Umbilical cord (tissue), 2 donors: ENCODE results near the gene HEG1. TPM values are rescaled to one million over a fixed set of nuclear protein-coding genes. Genes with fewer than 3 reads are reported as not detected.

Experiments
- DNase-seq: peaks from one replicate; pipeline ENCODE4 v3.0.0-alpha.2; 2015; ENCODE audit warnings: low spot score
- total RNA-seq: library from RNA; depleted of rRNA; stranded (reverse); fragments of >200 nt; gene quantifications from one replicate; pipeline ENCODE4 v1.2.3, GENCODE V29; 2014; ENCODE audit warnings: low replicate concordance; ENCODE audit not compliant: insufficient read depth

The HEG1 gene
- total RNA-seq, 1 donor from 2014 or later, result 33.9 TPM

DNA sequence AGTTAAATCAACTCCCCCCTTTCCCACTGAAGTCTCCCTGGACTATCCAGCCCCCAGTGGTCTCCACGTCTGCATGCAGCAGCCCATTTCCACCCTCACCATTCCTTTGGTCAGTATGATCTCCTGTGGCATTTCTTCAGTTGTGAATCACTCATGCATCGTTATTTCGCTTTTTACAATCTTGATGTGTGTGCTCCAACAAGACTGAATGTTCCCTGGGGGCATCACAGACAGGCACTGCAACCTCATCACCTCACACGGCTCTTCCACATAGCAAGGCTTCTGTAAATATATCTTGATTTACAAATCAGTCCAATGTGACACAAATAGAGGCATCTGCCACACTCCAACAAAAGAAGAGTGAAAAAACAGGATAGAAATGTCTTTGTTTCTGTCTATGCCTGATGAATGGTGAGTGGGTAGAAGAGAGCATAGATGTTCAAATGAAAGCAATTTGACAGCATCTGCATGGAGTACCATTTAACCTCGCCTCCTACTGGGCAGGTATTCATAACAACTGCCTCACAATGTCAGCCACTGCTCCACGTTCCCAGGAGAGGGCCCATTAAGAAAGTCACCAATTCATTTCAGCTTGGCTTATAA is 5.2 kb downstream of the HEG1 start:
- no peak for DNase-seq

- DNase-seq, result no peak
These were observed 7.5 kb downstream of the HEG1 start for GRCh38 chr3:125048282-125048681.

GRCh38 chr3:125045965-125046364 is 9.8 kb downstream of the HEG1 start:
- DNase-seq, result no peak

DNA sequence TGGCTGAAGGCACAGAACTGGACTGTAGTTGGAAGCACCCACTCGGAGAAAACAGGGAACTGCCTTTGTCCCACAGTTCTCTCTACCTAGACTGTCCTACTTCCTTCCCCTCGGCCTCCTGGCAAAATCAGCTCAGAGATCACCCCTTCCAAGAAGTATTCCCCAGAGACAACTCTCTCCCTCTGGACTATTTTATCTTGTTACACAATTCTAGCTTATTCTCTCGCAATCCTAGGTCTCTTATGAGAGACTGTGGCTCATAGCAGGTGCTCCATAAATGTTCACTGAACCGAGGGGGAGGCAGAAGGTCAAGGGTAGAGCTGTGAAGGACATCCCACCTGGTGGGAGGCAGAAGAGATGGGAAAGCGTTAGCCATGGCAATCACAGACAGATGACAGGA is 10.6 kb downstream of the HEG1 start:
- no peak for DNase-seq

GRCh38 chr3:125043599-125044151 is 12.1 kb downstream of the HEG1 start:
- no peak for DNase-seq

DNA sequence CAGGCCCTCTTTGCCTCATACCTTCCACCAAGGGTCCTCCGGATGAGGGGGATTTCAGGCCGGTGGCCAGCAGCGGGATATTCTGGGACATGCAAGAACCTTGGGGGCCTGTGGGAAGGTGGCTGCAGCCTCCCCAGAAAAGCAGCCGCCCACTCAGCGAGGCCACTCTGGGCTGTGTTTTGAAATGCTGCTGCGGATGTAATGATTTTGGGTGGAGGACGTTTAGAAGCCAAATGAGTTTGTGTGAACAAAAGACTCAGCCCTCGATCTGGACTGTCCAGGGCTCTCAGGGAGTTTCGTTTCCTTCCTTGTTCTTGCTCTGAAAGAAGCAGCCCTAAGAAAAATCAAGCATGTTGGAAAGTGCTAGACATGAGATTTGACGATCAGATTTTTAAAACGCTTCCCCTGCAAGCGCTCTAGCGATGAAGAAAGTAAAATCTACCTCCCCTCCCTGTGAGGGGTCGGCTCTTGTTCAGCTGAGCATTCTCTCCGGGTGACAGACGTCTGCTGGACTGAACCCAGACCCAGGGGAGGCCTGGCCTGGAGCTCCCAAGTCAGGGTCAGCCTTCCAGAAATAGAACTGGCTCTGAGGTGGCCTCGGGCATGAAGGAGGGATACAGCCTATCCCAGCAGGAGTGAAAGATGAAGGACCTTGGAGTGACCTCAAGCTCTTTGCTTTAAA is 12.9 kb downstream of the HEG1 start:
- DNase-seq, result peak; percentile 74

DNA sequence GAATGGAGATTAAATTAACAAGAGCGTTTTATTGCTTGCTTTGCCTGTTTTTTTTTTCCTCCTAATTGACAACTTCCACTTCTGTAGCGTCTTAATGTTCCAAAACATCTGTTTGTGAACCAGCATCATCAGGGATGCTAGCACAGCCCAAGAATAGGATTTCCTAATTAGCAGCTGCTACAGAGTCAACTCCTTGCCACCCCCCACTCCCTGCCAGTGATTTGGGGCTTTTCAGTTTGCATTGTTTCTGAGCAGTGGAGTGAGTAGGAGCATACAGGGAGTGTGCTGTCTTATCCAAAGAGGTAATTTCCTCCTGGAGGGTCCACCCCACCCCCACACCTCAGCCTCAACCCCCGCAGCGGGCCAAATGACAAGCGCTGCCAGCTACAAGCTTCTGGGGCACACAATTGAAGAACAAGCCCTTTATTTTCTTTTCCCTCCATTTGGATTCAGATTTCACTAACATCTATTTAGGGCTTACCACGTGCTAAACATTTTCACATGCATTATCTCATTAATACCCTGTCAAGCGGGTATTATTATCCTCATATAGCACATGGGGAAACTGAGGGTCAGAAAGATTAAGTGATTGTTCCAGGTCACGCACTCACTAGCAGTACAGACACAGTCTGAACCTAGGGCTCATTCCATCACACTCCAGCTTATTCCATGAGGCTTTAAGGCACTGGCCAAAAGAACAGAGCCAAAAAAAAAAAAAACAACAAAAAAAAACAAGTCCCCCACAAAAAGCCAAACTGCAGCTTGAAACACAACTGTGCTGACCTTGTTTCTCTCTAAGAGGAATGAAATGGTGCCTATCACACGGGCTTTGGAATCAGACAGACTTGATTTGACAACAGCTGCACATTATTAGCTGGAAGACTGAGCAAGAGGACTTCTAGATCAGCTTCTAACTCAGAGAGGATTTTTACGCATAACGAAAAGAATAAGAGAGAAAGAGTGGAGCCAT is 16.4 kb downstream of the HEG1 start:
- DNase-seq, result no peak

DNA sequence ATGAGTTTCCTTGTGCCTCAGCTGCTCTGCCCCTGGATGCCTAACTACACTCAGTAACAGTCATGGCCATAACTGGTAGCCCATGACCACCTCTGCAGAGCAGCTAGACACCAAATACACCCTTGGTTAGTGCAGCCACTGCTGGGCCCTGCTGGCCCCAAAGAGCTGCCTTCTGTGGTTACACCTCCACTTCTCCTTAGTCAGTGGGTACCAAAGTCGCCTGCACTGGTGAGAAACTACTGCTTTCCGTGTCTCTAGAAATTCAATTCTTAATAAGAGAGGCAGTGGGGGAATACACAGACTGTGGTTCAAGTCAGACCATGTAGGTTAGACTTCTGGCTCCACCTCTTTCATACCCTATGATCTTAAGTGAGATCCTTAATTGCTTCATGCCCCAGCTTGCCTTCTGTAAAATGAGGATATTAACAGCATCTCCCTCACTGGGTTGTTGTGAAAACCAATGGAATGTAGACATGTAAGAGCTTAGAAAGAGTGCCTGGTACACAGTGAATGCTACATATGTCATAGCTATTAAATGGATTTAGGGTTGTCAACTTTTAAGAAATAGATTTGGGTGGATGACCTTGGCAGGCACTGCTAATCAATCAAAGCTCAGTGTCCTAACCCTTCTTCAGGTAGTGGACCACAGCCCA is 18.2 kb downstream of the HEG1 start:
- no peak for DNase-seq

GRCh38 chr3:125035217-125035616 is 20.6 kb downstream of the HEG1 start:
- DNase-seq, result no peak

- no peak for DNase-seq
These were observed 22.2 kb downstream of the HEG1 start for GRCh38 chr3:125033616-125034015.

DNA sequence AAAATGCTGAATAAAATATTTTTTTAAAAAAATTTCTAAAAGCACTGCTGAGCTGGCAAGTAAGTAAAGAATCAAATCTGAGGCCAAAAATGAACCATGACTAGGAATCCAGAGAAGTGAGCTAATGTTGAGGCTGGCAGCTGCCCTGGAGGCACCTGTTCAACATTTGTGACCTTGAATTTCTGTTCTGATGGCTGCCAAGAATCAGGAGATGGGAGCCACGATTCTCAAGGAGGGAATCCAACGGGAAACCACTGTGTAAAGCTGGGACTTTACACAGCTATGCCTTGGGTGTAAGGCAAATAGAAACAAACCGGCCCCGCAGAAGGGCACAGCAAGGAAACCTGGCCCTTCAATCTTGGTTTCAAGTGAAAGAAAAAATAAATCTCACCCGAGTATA is 22.7 kb downstream of the HEG1 start:
- no peak for DNase-seq

DNA sequence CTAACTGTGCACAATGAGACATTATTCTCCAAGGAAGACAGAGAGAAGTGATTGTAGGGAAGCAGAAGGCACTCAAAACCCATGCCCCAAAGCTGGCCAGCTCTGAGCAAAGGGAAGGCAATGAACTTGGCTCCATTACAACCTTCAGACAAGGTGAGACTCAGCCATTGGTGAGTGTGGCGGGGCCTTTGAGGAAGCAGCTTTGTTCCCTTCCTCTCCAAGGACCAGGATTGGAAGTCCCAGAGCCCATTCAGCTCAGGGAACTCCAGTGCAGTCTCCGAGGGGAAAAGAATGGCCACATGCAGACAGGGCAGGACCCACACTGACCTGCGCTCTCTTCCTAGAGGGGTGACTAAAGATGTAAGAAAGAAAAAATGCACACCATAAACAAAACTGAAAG is 23.1 kb downstream of the HEG1 start:
- no peak for DNase-seq

DNA sequence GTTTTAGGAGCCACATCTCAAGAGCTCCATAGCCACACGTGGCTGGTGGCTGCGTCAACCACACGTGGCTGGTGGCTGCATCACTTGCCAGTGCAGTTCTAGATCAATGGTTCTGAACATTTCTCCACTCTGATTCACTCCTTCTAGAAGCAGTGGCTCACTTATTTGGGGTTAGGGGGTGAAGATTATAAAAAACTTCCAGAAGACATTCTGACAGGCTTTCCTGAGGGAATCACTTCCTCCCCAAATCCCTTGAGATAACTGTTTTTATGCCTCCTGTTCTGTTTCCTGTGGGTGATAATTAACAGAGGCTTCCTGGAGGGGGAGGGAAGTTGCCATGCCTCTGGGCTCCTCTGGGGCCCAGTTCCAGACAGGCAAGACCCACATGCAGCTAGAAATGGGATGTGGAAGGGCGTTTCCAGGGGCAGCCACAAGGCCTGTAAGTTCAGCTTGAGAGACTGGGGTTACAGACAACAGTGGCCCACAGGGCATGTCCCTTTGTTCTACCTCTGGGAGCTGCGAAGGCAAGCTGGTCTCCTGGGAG is 23.6 kb downstream of the HEG1 start:
- DNase-seq, result no peak

DNA sequence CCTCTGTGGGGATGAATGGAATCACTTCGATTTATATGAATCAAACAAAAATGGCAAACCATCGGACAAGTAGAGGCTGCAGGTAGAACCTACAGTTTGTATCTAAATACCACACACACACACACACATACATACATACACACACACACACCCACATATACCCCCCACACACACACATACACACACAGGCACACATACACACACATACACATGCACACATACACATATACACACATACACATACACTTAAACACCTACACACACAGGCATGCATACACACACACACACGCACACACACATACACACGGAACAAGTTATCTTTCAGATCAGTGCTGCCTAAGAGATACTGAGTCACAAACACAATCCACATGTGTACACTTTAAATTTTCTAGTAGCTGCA is 24.3 kb downstream of the HEG1 start:
- no peak for DNase-seq

DNA sequence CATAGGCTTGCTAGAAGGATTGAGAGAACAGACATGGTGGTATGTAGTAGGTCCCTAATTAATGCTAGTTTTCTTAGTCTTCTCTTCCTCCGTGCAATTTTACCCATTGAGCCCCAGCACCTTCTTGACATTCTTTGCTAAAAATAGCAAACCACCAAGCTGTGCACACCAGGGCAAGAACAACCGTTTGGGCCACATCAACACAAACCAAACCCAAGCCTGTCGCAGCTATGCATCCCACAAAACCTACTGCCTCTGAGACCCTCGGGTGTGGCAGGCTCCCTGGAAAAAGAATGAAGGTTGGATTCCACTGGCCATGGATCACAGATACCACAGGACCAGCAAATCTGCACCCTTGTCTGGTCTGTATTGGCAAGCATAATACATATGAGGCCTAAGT is 27.1 kb downstream of the HEG1 start:
- DNase-seq, result no peak

GRCh38 chr3:125025642-125026041 is 30.2 kb downstream of the HEG1 start:
- no peak for DNase-seq

DNA sequence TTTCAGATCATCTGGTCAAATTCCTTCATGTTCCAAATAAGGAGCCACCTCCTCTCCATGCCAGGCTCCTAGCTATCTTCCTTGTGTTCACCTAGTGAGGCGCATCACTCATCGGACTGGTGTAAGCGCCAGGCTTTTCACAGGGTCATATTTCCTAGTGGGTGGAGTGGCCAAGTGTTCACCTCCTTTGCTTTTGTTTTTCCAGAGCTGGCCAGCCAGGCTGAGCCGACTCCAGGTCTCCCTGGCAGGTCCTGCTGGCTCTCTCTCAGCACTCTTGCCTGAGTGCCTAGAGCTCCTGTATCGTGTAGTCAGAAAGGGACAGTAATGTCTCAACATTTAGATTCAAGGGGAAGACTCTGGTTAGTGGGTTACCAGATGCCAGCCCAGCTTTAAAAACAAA is 31.0 kb downstream of the HEG1 start:
- DNase-seq, result no peak

GRCh38 chr3:125023833-125024555 is 31.8 kb downstream of the HEG1 start:
- no peak for DNase-seq

- no peak for DNase-seq
These were observed 33.6 kb downstream of the HEG1 start for GRCh38 chr3:125022206-125022605.

DNA sequence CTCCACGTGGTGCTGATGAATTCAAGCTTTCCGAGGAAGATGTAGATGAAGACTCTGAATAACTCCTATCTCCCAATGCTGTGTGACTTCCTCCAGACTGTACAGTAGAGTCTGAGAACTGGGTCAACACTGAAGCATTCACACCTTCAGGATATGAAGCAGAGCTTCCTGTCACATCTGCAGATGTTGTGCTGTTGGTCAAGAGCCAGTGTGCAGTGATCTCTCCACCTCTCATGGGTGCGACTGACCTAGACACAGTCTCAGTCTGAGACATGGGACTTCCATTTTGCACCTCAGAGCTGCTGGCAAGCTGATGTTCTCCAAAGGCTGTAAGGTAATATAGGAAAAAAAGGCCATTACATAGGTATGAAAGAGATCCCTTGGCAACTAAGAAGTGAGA is 36.5 kb downstream of the HEG1 start:
- no peak for DNase-seq

DNA sequence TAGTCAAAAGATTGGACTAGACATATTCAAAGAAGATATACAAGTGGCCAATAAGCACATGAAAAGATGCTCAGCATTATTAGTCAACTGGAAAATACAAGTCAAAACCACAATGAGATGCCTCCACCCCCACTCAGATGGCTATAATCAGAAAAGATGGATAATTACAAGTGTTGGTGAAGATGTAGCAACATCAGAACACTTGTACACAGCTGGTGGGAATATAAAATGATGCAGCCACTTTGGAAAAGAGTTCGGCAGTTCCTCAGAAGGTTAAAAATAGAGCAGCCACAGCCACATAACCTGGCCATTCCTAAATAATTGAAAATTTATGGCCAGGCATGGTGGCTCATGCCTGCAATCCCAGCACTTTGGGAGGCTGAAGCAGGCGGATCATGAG is 38.4 kb downstream of the HEG1 start:
- DNase-seq, result no peak
